Occipital lobe (tissue), 2 donors: ENCODE measurements around the gene CHURC1. TPM values are rescaled to one million over a fixed set of nuclear protein-coding genes. Genes with fewer than 3 reads are reported as not detected.
"Not testable (repeated sequence)": the region's sequence is repeated elsewhere in the genome, so short reads cannot be mapped to it uniquely, and the experiment has no call there.

ENCODE experiments used
- DNase-seq: peaks from one replicate; lab custom pipeline; 2025; lab: John Stamatoyannopoulos, UW
- total RNA-seq: library from RNA; depleted of rRNA; stranded (reverse); fragments of >200 nt; gene quantifications from one replicate; pipeline ENCODE4 v1.2.3, GENCODE V29; 2014

Gene CHURC1
- total RNA-seq, 1 donor from 2014 or later = 32.0 TPM

DNA sequence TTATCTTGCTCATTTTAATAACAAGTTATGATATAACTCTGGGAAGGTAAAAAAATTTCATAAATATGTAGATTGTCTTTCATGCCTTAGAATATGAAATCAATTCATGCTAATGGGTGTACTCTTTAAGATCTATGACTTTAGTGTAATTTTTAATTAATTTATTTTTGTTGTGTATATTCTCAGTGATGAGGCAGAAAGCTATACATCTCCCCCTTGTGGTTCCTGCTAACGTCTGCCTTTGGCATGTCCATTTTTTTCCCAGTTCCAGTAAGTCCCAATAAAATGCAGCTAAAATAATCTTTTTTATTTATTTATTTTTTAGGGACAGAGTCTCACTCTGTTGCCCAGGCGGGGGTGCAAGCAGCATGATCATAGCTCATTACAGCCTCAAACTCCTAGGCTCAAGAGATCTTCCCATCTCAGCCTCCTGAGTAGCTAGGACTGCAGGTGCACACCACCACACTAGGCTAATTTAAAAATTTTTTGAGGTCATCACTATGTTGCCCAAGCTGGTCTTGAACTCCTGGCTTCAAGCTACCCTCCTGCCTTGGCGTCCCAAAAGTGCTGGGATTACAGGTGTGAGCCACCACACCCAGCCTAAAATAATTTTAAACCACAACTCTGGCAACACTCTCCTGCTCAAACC is 3.3 kb upstream of the CHURC1 start:
- DNase-seq = no peak

DNA sequence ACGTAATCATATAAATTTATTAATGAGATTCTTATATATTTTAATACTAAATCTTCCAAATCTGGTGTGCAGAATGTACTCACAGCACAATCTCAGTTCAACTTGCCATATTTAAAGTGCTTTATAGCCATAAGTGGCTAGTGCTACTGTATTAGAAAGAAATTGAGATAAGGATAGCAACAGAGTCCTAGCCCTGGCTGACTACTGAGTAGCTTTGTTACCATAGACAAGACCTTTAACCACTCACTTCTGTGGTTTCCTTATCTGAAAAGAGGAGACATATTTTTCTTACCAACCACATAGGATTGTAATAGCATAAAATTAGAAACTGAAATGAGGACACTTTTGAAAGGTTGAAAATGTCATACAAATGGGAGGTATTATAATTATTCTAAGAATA is 2.0 kb upstream of the CHURC1 start:
- no peak for DNase-seq

DNA sequence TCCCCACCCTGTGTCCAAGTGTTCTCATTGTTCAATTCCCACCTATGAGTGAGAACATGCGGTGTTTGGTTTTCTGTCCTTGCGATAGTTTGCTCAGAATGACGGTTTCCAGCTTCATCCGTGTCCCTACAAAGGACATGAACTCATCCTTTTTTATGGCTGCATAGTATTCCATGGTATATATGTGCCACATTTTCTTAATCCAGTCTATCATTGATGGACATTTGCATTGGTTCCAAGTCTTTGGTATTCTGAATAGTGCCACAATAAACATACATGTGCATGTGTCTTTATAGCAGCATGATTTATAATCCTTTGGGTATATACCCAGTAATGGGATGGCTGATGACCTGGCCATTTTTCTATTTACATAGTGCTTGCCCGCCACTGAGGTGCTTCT is 778 bp upstream of the CHURC1 start:
- DNase-seq = not testable (repeated sequence)

DNA sequence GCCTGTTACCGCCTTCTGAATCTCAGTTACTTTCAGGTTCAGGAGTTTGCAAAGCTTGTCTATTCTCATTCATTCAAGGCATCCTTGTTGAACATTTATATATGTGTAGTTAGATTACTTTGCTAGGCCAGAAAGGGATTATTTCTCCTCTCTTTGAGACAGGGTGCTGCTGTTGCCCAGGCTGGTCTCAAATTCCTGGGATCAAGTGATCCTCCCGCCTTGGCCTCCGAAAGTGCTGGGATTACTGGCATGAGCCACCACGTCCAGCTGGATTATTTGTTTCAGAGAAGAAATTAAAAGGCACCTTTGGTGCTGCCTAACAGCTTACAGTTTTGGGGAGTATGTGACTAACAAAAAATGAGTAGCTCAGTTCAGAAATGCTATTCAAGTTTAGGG is 772 bp downstream of the CHURC1 start:
- DNase-seq = no peak

DNA sequence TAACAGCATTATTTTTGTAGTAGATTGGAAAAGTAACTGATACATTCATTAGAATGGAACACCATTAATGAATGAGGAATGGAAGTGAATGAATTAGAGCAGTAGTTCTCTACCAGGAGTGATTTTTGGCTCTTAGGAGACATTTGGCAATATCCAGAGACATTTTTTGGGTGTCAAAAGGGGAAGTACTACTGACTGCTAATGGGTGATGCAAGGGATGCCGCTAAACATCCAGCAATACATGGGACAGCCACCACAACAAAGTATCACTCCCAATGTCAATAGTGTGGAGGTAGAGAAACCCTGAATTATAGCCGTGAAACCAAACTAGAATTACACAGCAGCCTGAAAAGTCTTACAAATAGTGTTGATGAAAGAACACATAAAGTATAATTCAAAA is 1.5 kb downstream of the CHURC1 start:
- no peak for DNase-seq

DNA sequence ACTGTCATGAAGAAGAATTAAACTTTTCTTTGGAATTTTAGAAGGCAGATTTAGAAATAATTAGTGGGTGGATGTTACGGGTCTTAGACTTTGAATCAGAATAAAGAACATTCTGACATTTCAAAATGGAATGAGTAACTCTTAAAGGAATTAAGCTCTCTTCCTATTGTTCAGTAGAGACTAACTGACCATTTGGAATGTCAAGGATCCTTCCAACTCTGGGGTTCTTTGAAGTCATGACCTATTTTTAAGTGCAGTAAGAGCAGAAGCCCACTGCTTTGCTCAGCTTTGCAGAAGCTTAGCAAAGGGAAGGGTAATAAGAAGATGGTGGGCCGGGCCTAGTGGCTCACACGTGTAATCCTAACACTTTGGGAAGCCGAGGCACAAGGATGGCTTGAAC is 4.0 kb downstream of the CHURC1 start:
- no peak for DNase-seq

DNA sequence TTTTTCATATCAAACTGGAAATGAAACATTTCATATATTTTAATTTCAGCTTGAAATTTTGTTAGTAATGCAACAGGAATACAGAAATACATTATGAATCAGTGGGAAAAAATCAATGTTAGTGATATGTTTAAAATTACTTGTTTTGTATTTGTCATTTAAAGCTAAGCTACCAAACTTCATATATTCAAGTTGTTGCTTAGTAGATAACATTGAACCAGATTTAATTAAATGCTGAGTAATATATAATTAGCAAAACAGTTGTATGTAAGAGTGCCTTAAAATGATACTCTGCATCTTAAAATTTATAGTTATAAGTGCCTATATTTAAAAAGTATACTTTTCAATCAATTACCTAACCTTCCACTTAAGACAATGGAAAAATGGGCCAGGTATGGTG is 5.0 kb downstream of the CHURC1 start:
- no peak for DNase-seq

DNA sequence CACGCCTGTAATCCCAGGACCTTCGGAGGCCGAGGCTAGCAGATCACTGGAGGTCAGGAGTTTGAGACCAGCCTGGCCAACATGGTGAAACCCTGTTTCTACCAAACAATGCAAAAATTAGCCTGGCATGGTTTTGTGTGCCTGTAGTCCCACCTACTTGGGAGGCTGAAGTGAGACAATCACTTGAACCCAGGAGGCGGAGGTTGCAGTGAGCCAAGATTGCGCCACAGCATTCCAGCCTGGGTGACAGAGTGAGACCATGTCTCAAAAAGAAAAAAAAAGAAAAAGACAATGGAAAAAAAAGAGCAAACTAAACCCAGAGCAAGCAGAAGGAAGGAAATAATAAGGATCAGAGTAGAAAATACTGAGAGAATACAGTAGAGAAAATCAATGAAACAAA is 5.4 kb downstream of the CHURC1 start:
- no peak for DNase-seq

DNA sequence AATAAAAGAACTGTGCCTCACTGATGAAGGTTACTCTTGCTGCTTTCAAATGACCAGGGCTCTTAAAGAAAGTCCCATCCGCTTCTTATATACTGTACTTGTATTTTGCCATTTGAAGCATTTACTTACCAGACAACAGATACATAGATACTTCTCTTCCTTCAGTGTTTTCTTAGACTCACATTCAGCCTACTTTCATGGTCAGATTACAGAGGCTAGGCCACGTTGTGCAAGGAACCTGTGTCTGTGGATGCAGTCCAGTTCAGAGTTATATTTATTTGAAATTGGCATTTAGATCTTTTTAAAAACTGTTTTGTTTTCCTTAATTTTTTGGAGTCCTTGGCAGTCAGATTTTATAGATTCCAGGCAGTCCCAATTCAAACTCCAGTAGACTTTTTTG is 6.2 kb downstream of the CHURC1 start:
- DNase-seq = no peak

DNA sequence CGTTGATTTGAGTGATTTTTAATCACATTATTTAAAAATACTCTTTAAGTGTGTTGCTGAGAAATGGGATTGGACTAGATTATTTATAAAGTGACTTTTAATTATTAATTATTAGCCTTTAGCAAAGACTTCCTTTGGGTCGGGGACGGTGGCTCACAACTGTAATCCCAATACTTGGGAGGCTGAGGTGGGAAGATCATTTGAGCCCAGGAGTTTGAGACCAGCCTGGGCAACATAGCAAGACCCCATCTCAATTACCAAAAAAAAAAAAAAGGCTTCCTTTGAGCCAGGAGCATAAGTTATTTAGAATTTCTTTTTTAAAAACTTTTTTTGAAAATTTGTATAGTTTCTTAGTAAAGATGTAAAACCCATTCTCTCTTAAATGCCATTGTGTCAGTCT is 8.8 kb downstream of the CHURC1 start:
- no peak for DNase-seq

DNA sequence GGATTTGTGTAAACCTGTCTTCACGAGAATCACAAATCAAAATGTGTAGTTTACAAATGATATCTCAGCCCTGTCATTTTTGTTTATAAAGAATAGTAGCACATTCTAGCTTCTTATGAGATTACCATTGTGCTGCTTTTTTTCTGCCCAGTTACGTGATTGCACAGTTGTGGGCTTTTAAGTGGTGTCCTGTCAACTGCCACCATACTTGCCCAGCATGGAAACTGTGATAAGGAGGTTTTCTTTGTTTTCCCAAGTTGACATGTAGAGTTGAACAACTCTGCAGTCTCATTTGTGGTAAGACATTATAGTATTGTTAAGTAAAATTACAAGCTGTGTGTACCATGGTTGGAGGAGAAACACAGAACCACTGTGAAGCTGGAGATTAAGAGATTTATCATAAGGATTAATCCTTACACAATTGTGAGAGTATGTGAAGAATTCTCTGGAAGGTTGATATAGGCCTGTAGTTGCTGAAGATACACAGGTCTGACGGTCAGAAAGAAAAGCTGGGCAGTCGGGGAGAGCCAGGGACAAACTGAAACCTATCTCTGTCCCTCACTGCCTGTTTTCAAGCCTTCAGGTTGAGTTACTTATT is 12.2 kb downstream of the CHURC1 start:
- no peak for DNase-seq

DNA sequence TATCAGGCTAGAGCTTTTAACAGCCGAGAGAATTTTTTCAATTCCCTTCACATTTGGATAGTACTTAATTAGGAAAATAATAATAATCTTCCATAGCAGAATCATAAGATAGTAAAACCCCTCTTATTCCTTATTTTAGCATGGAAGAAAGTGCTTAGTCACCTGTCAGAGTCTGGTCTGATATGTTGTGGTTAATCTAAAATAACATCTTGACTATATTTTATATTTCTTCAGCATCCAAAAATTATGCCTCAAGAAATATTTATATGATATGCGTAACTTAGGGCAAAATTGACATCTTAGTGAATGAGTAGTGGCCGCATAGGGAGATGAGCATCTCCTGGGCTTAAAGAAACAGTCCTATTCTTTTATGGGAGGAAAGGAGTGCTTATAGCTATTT is 12.8 kb downstream of the CHURC1 start:
- DNase-seq = no peak

DNA sequence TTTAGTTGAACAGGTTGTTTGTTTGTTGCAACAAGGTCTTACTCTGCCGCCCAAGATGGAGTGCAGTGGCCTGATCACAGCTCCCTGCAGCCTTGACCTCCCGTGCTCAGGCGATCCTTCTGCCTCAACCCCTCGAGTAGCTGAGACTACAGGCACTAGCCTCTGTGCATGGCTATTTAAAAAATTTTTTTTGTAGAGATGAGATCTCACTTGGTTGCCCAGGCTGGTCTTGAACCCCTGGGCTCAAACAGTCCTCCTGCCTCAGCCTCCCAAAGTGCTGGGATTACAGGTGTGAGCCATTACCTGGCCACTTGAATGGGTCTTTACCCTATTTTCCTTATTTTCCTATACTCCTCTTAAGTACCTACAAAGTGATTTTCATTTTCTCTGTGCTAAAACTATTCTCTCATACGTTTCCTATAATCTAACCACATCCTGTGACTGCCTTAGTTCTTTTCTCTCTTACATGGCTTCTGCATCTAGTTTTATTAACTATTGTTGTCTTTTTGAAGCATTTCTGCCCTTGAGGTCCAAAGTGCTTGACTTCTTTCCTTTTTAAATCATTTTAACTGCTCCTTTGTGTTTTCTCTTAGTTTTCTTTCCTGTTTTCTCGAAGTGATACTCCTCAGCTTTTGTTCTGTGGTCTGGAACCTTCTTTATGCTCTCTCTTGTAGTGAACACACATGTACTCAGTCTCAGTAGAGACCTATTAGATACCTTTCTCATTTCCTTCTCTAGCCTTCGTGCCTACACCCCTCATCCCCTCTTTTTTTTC is 14.2 kb downstream of the CHURC1 start:
- no peak for DNase-seq

DNA sequence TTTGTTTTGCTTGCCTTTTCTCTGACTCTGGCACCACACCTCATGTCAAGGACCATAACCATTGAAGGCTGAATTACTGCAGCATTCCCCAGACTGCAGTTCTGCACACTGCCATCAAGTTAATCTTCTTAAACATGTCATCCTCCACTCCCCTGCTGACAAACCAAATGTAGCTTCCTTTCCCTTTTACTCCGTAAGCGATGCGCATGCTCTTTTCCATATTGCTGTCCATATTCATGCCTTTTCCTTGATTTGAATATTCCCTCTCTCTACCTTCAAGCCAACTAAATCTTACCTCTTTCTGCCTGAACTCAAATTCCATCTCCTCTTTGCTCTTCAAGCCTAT is 14.7 kb downstream of the CHURC1 start:
- no peak for DNase-seq

DNA sequence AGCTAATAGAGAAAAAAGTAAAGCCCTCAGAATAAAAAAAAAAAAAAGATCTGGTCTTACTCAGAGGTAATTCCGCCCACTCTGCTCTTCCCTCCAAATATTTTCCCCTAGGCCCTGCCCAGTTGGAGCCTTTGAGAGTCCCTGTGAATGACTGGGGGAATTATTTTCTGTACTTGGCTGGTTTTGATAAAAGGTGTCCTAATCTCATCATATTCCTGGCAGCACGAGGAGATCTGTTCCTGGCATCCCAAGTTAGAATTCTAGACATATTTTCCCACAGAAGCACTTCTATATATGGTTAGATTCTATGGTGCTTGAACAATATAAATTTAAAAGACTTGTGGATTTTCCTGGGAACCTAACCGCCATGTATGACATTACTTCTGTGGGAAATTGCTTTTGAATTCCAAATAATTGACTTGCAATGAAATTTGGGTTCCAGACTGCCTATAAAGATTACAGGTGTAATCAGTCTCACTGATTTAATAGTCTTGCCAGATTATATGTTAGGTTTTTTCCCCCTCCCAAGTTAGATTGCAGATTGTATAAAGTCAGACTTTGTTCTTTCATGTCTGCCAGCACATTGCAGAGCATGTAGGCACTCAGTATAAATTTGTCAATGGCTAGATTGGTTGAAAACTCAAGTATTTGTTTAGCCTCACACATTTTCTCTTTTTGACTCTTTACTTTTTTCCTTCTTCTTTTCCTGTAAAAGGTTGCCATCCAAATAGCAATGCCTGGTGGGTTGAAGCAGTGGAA is 16.0 kb downstream of the CHURC1 start:
- DNase-seq = no peak

DNA sequence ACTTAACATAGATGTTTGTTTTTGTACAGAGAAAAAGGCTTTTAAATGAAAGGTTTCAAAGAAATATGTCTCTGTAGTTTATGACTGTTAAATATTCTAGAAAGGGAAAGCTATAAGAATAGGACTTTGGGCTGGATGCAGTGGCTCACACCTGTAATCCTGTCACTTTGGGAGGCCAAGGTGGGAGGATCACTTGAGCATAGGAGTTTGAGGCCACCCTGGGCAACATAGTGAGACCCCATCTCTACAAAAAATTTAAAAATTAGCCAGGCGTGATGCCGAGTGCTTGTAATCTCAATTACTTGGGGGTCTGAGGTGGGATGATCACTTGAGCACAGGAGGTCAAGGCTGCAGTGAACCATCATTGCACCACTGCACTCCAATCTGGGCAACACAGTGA is 16.9 kb downstream of the CHURC1 start:
- no peak for DNase-seq

DNA sequence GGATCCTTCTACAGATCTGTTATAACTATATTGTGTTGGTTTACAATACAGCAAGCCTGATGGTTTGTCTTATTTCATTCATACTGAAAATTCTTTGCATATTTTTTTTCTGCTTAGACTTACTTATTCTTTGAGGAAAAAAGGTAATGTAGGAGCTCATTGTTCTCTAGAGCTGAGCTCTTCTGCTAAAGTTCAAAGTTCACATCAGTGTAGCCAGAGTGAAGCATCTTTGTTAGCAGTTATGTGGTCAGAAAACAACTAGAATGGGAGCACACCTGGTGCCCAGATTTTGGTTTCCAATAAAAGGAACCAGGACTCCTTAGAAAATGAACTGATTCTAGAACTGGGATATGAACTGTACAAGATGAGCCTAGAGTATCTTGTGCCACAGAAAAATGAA is 18.0 kb downstream of the CHURC1 start:
- no peak for DNase-seq

DNA sequence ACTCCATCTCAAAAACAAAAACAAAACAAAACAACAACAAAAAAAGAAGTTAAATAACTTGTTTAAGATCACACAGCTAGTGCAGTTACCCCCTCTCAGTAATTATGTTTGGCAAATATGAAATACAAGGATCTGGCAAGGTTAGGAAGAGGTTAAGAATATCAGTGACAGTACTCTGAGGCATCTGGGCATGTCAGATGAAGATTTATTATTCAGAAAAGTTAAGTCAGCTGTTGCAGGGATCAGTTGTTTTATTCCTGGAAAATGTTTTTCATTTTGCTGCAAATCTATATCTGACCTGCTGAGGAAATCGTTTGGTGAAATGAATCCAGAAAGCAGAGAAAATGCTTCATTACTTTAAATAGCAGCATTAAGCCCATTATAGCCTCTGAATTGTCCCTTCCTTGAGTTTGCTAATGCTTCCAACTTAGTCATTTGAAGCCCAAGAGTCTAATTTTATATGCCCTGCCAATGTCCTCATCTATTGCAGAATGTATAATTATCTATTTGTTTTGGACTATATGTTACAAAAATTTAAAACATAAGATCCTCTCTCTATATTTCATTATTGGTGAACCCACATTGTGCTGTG is 20.2 kb downstream of the CHURC1 start:
- no peak for DNase-seq

DNA sequence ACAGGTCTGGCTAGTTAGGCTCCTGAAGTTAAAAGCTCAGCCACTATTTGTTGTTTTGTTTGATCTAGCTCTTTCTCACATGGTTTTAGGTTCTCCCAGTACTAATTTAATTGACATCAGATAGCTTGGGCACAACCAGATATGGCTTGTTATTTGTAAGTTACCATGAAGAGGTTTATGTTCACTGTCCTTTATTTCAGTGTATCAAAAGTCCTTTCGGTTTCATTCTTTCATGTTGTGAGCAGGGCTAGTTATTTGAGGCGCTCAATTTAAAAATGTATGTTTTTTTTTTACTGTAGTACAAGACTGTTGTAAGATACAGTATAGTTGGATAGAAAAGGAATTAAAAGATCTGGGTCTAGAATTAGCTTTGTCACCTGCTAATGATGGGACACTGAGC is 21.3 kb downstream of the CHURC1 start:
- no peak for DNase-seq

DNA sequence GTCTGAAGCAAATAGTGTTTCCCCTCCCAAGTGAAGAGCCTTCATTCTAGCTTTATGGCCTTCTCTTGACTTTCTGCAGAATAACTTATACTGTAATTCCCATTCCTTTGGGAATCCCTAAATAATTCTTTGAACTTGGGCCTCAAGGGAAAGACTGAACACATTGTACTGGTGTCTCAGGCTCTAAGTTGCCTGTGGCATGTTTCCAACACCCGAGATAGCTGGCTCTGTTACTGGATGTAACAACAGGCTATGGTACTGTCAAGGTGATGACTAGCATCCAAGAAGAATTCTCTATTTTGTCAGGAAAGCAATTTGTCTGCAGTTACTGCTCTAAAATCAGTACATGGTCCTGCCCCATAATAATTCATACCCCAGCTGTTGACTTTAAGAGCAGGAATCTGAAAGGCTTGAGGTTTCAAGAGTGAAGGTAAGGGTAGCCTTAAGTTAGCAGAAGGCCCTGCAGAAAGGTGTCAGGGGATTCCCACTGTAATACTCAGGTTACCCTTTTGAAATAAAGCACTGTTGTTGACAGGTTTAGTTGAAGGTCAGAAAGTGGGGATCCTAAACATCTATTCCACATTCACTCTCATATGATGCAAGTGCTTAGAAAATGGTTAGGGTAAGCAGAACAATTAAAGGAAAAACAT is 23.0 kb downstream of the CHURC1 start:
- no peak for DNase-seq

DNA sequence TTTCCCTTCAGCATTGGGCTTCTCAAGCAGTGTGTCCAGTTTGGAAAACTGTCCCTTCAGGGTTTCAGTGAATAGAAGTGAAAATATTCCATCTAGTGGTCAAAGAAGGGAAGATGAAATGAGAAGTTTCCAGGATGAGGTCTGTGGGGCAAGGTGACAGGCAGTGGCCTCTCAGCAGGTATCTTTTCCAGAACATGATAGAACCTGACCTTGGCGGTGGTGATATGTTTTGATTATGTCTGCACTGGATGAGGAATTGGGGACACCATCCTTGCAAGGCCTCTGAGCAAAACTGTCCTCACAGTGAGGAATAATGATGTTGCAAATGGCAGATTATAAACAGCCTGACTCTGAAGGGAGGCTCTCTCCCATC is 23.6 kb downstream of the CHURC1 start:
- DNase-seq = no peak
